ENCODE data around the gene STK39. TPM values are rescaled to one million over a fixed set of nuclear protein-coding genes. Genes with fewer than 3 reads are reported as not detected.

The STK39 gene
- total RNA-seq, 1 experiment from 2014 or later = 22.1 TPM

DNA sequence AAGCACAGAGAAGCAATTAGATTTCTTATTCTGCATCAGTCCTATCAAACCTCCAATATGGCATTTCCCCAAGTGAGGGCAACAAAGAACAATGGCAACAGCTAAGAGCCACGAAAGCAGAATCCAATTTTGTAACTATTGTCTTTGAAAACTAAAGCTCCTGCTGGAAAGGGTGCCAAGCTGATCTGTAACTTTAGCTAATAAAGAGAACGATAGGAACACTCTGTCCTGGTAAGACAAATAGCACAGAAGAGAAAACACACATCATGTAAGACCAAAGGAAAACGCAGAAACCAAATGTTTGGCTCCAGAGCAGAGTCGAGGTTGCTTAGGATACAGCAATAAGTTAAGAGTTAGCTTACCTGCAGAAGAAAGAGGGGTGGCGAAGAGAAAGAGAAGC, 160.5 kb downstream of the STK39 start:
- H3K36me3 Mint-ChIP-seq (ENCODE audit: insufficient read depth in 1 of 3, low read depth in 3 of 3) = peaks cover 0 to 8% (median 0%) of the 10 kb centered on the region in 3 experiments; a peak in 4 of 7 replicates
- H2BK12ac ChIP-seq (ENCODE audit: insufficient read length, low read depth, low read length) = no peak overlapping the region
- H3K23ac ChIP-seq (ENCODE audit: insufficient read length, low read depth, low read length) = no peak overlapping the region
- H2BK20ac ChIP-seq (ENCODE audit: low read depth, low read length, poor library complexity, severe bottlenecking) = no peak overlapping the region
- H3K27me3 ChIP-seq (ENCODE audit: insufficient read depth, low read length) = no peaks in the 10 kb centered on the region
- no peak overlapping the region for H3K4me2 ChIP-seq (ENCODE audit: insufficient read depth, insufficient read length, low read length)
- no peak overlapping the region for H2AFZ ChIP-seq (ENCODE audit: low read length)
- no peak overlapping the region for H2AK5ac ChIP-seq (ENCODE audit: insufficient read length, low read length)
- no CpG with 5 or more reads among the region's 5 CpGs for WGBS (ENCODE audit: extremely low coverage, insufficient read length, low lambda C conversion rate)
- no peak overlapping the region for H3K4me3 Mint-ChIP-seq
- H2BK15ac ChIP-seq (ENCODE audit: low read depth, low read length) = no peak overlapping the region
- H3K27ac ChIP-seq (ENCODE audit: insufficient read length, low read depth, low read length) = no peak overlapping the region
- H3T11ph ChIP-seq (ENCODE audit: low read length) = no peak overlapping the region
- H3K9me3 Mint-ChIP-seq = 0 out of 5 replicates have a peak, but pooled peaks cover 0 to 2% of the 10 kb centered on the region in 2 experiments
- H3K14ac ChIP-seq (ENCODE audit: insufficient read depth, low read length) = no peak overlapping the region
- no peak overlapping the region for H3K9ac ChIP-seq (ENCODE audit: extremely low read depth, insufficient read length, low read length)
- H4K20me1 ChIP-seq (ENCODE audit: control insufficient read depth, insufficient read depth, insufficient read length) = no peaks in the 10 kb centered on the region
- no peaks in the 10 kb centered on the region for H3K79me1 ChIP-seq (ENCODE audit: insufficient read depth, low read depth, low read length, poor library complexity, severe bottlenecking)
- H3K56ac ChIP-seq (ENCODE audit: insufficient read length, low read depth, low read length) = no peak overlapping the region
- H4K5ac ChIP-seq (ENCODE audit: insufficient read length, low read depth, low read length) = no peak overlapping the region
- H3K4me1 ChIP-seq (ENCODE audit: insufficient read depth, low read length) = no peaks in the 10 kb centered on the region
- H2BK5ac ChIP-seq (ENCODE audit: insufficient read length, low read length) = no peak overlapping the region
- no peak overlapping the region for H4K91ac ChIP-seq (ENCODE audit: insufficient read length, low read depth, low read length)
- H3K9me3 ChIP-seq (ENCODE audit: control insufficient read depth, low read depth, low read length) = no peaks in the 10 kb centered on the region
- TF ChIP-seq, protein P1, sequence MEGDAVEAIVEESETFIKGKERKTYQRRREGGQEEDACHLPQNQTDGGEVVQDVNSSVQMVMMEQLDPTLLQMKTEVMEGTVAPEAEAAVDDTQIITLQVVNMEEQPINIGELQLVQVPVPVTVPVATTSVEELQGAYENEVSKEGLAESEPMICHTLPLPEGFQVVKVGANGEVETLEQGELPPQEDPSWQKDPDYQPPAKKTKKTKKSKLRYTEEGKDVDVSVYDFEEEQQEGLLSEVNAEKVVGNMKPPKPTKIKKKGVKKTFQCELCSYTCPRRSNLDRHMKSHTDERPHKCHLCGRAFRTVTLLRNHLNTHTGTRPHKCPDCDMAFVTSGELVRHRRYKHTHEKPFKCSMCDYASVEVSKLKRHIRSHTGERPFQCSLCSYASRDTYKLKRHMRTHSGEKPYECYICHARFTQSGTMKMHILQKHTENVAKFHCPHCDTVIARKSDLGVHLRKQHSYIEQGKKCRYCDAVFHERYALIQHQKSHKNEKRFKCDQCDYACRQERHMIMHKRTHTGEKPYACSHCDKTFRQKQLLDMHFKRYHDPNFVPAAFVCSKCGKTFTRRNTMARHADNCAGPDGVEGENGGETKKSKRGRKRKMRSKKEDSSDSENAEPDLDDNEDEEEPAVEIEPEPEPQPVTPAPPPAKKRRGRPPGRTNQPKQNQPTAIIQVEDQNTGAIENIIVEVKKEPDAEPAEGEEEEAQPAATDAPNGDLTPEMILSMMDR (conservative IDR thresholded peaks at IDR 0.05) = no peak
- H4K8ac ChIP-seq (replicated peaks; ENCODE audit: insufficient read length, low read depth, low read length) = no peak overlapping the region
- no peaks in the 10 kb centered on the region for H3K27me3 Mint-ChIP-seq (ENCODE audit: low read depth)
- no peak overlapping the region for H2BK120ac ChIP-seq (ENCODE audit: low read depth, low read length, poor library complexity, severe bottlenecking)
- no peak overlapping the region for H3K18ac ChIP-seq (ENCODE audit: insufficient read length, low read depth, low read length)
- peak overlapping the region in 1 of 3 experiments; percentile 44; a peak in 1 of 7 replicates for H3K27ac Mint-ChIP-seq
- DNase-seq = no peak
- H3K4ac ChIP-seq (ENCODE audit: low read depth, low read length) = no peak overlapping the region
- H3K4me1 Mint-ChIP-seq = peaks cover 10 to 13% of the 10 kb centered on the region in 2 experiments
- no peaks in the 10 kb centered on the region for H3K79me2 ChIP-seq (ENCODE audit: insufficient read depth, low read length)
- H3K23me2 ChIP-seq (ENCODE audit: insufficient read length, low read depth, low read length, poor library complexity, severe bottlenecking) = no peaks in the 10 kb centered on the region
